GM12891 (cell line): Measurements from ENCODE around the gene HNF4A.

Source experiments
- POLR2A ChIP-seq: IDR thresholded peaks from 2 replicates; pipeline ENCODE4 v1.6.1; 2011; ENCODE audit warnings: low read depth, low read length, control low read depth
- POU2F2 ChIP-seq: IDR thresholded peaks from 2 replicates; pipeline ENCODE4 v1.6.1; 2011; ENCODE audit warnings: low read depth, mild to moderate bottlenecking, control low read depth, low read length, moderate library complexity
- TAF1 ChIP-seq: IDR thresholded peaks from 2 replicates; pipeline ENCODE4 v1.6.1; 2011; ENCODE audit warnings: low read depth, low read length, control low read depth

GRCh38 chr20:44345147-44345546 is 10.4 kb upstream of the HNF4A start:
- TF ChIP-seq TAF1 = no peak
- no peak for TF ChIP-seq POLR2A
- no peak for TF ChIP-seq POU2F2
